DOHH2 (cell line): ENCODE measurements around the gene DMRT1.

Experiments used
- H3F3A ChIP-seq: fragments of 200-600 bp; sonication (generic), shearing (Covaris generic); 2 replicates; pipeline ENCODE4 v1.6.0; 2016; ENCODE audit warnings: antibody characterized with exemption, mild to moderate bottlenecking; ENCODE audit not compliant: control insufficient read depth, insufficient read depth
- H3K27ac ChIP-seq: fragments of 200-600 bp; sonication (generic); 2 replicates; pipeline ENCODE4 v1.5.1; 2014; ENCODE audit warnings: low read depth, mild to moderate bottlenecking, low read length, moderate library complexity
- H3K27me3 ChIP-seq: fragments of 200-600 bp; sonication (generic); 2 replicates; pipeline ENCODE4 v1.6.1; 2014; ENCODE audit warnings: mild to moderate bottlenecking, low read length, mixed read lengths; ENCODE audit not compliant: control insufficient read depth
- H3K36me3 ChIP-seq: fragments of 200-600 bp; sonication (generic); 2 replicates; pipeline ENCODE4 v1.6.1; 2014; ENCODE audit warnings: mild to moderate bottlenecking, low read length, moderate library complexity, mixed read lengths; ENCODE audit not compliant: control insufficient read depth
- H3K4me1 ChIP-seq: fragments of 200-600 bp; sonication (generic); 2 replicates; pipeline ENCODE4 v1.6.1; 2014; ENCODE audit warnings: mild to moderate bottlenecking, low read length, mixed read lengths; ENCODE audit not compliant: control insufficient read depth
- H3K4me2 ChIP-seq: fragments of 200-600 bp; sonication (generic); 2 replicates; pipeline ENCODE4 v1.6.0; 2014; ENCODE audit warnings: mild to moderate bottlenecking, low read length, moderate library complexity
- H3K4me3 ChIP-seq: fragments of 200-600 bp; sonication (generic); 2 replicates; pipeline ENCODE4 v1.5.1; 2014; ENCODE audit warnings: mild to moderate bottlenecking, low read length, mixed read lengths
- H3K79me2 ChIP-seq: fragments of 200-600 bp; sonication (generic); 2 replicates; pipeline ENCODE4 v1.6.1; 2014; ENCODE audit warnings: mild to moderate bottlenecking, low read length, mixed read lengths; ENCODE audit not compliant: control insufficient read depth
- H3K9me2 ChIP-seq: fragments of 200-600 bp; sonication (generic); replicated peaks from 2 replicates; pipeline ENCODE4 v1.6.1; 2014; ENCODE audit warnings: mild to moderate bottlenecking, low read length, mixed read lengths; ENCODE audit not compliant: control insufficient read depth
- H3K9me3 ChIP-seq: fragments of 200-600 bp; sonication (generic); 2 replicates; pipeline ENCODE4 v1.6.1; 2014; ENCODE audit warnings: antibody characterized with exemption, low read length, mixed read lengths; ENCODE audit not compliant: control insufficient read depth, insufficient read depth
- H4K20me1 ChIP-seq: fragments of 200-600 bp; sonication (generic); 2 replicates; pipeline ENCODE4 v1.6.0; 2014; ENCODE audit warnings: low read depth, mild to moderate bottlenecking, antibody characterized with exemption, low read length, moderate library complexity; ENCODE audit not compliant: control insufficient read depth, insufficient read depth
- EZH2phosphoT487 ChIP-seq: fragments of 200-600 bp; sonication (generic); IDR thresholded peaks from 2 replicates; pipeline ENCODE4 v1.6.1; 2017; ENCODE audit warnings: borderline replicate concordance, mild to moderate bottlenecking, antibody characterized with exemption, low read length, moderate library complexity, mixed read lengths
- TF ChIP-seq, protein P1 (sequence below): fragments of 200-600 bp; sonication (generic); IDR thresholded peaks from one replicate; pipeline ENCODE4 v1.5.1; 2014; ENCODE audit warnings: antibody characterized with exemption, mild to moderate bottlenecking, low read depth, low read length; ENCODE audit not compliant: poor library complexity, severe bottlenecking

Gene DMRT1

DNA sequence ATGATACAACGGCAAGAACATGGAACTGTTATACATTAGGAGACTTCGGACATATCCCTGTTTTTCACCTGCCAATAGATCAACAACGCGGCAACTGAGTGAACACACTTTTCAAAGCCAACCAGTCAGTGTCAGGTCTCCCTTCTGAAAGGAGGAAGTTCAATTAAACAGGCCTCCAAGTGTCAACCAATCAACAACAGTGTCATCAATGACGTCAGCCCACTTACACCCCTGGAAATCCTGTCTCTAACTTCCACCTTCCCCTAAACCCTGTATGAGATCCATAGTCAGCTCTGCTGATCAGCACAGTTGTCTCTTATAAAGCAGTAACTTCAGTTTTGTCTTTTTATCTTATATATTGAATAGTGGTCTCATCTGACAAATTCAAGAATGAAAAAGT lies 171.5 kb downstream of the DMRT1 start:
- Histone ChIP-seq H3K4me3 (no peak overlapping the region), H3K4me2 (no peak overlapping the region), H3K27me3 (no peaks in the 10 kb centered on the region), H3K36me3 (no peaks in the 10 kb centered on the region), H3K27ac (no peak overlapping the region), H3K9me3 (no peaks in the 10 kb centered on the region), H3K9me2 (no peaks in the 10 kb centered on the region), H3K79me2 (no peaks in the 10 kb centered on the region), H4K20me1 (no peaks in the 10 kb centered on the region), H3K4me1 (peaks cover 3% of the 10 kb centered on the region; the same call in 1 of the 2 replicates), H3F3A (no peaks in the 10 kb centered on the region)
- TF ChIP-seq, protein P1, sequence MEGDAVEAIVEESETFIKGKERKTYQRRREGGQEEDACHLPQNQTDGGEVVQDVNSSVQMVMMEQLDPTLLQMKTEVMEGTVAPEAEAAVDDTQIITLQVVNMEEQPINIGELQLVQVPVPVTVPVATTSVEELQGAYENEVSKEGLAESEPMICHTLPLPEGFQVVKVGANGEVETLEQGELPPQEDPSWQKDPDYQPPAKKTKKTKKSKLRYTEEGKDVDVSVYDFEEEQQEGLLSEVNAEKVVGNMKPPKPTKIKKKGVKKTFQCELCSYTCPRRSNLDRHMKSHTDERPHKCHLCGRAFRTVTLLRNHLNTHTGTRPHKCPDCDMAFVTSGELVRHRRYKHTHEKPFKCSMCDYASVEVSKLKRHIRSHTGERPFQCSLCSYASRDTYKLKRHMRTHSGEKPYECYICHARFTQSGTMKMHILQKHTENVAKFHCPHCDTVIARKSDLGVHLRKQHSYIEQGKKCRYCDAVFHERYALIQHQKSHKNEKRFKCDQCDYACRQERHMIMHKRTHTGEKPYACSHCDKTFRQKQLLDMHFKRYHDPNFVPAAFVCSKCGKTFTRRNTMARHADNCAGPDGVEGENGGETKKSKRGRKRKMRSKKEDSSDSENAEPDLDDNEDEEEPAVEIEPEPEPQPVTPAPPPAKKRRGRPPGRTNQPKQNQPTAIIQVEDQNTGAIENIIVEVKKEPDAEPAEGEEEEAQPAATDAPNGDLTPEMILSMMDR, result no peak
- TF ChIP-seq EZH2phosphoT487, result no peak

GRCh38 chr9:1014225-1014624 lies 172.7 kb downstream of the DMRT1 start:
- no peaks in the 10 kb centered on the region for H3K79me2 ChIP-seq
- H3F3A ChIP-seq, result no peaks in the 10 kb centered on the region
- no peaks in the 10 kb centered on the region for H4K20me1 ChIP-seq
- H3K27me3 ChIP-seq, result no peaks in the 10 kb centered on the region
- no peaks in the 10 kb centered on the region for H3K36me3 ChIP-seq
- H3K4me1 ChIP-seq, result peaks cover 2% of the 10 kb centered on the region; the same call in 1 of the 2 replicates
- no peak overlapping the region for H3K4me3 ChIP-seq
- no peaks in the 10 kb centered on the region for H3K9me3 ChIP-seq
- H3K4me2 ChIP-seq, result no peak overlapping the region
- H3K9me2 ChIP-seq, result no peaks in the 10 kb centered on the region
- H3K27ac ChIP-seq, result no peak overlapping the region
- no peak for TF ChIP-seq EZH2phosphoT487
- TF ChIP-seq, protein P1, result no peak

DNA sequence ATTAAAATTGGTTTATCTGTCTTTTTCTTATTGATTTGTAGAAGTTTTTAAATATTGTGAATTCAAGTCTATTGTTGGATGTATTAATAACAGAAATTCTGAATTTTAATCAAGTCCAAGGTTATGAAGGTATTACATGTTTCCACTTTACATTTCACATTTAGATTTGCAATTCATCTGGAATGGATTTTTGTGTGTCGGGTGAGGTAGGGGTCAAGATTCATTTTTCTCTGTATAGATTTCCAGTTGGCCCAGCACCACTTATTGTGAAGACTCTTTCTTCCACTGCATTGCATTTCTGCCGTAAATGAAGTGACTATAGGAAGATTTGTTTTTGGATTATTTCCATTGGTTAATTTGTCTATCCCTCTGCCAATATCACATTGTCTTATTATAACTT lies 173.1 kb downstream of the DMRT1 start:
- Histone ChIP-seq H3K27ac (no peak overlapping the region), H3K4me3 (no peak overlapping the region), H3K4me1 (no peaks in the 10 kb centered on the region), H3K4me2 (no peak overlapping the region), H3K9me2 (no peaks in the 10 kb centered on the region), H3K27me3 (peaks cover under 1% of the 10 kb centered on the region; the same call in 1 of the 2 replicates), H3F3A (no peaks in the 10 kb centered on the region), H3K36me3 (no peaks in the 10 kb centered on the region), H4K20me1 (no peaks in the 10 kb centered on the region), H3K79me2 (no peaks in the 10 kb centered on the region), H3K9me3 (no peaks in the 10 kb centered on the region)
- no peak for TF ChIP-seq EZH2phosphoT487
- TF ChIP-seq, protein P1, result no peak
